ENCODE measurements around the gene TMEM51. TPM values are rescaled to one million over a fixed set of nuclear protein-coding genes. Genes with fewer than 3 reads are reported as not detected.

TMEM51 gene
- total RNA-seq, 2 donors from 2014 or later: 12.1 TPM

DNA sequence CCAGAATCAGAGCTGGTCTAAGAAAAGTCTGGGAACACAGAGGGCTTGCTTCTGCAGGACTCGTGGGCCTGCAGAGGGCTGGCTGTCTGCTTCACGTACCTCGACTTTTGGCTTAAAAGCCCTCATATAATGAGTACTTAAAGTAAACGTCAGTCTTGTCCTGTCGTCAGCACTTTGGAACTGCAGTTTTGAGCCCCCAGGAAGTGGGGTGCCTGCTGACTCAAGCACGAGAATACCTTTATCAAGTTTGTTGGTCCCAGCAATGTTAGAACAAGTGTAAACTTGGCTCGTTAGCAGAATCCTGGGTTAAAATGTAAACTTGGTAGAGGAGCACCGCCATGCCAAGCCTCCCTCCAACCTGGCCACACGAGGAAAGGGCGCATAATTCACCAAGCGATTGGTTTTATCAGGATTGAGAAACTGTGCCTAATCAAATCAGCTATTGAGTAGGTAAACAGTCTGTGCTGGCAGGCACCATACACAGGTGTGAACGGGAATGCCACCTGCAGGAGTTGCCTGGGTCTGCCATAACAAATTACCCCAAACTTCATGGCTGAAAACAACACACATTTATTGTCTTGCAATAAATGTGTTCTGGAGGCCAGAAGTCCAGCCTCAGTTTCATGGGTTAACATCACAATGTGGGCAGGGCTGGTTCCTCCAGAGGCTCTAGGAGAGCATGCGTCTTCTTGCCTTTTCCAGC is 48.5 kb downstream of the TMEM51 start:
- no peak overlapping the region for H3K27ac ChIP-seq (ENCODE audit: low read depth, low read length)
- H3K27me3 Mint-ChIP-seq (ENCODE audit: insufficient read depth): no peaks in the 10 kb centered on the region

DNA sequence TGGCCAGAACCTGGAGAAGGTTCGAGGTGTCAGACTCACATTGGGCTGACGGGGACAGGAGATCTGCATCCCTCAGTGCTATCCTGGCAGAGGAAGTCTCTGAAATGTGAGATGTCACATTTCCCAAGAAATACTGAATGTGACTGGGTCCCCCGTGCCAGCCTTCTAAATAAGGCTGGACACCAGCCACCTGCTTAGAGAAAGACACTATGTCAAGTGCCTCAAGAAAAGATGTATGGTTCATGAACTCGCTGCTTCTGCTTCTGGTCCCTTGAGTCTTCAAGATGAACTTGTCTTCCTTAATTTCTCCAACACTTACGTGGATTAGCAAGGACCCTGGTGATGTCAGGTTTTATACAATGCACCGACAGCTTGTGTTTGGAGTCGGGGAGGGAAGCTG is 51.4 kb downstream of the TMEM51 start:
- H3K27me3 ChIP-seq (ENCODE audit: control insufficient read depth, insufficient read depth, low read length, poor library complexity, severe bottlenecking): no peaks in the 10 kb centered on the region
- Mint-ChIP-seq H3K36me3 (ENCODE audit: low read depth) (peaks cover 2% of the 10 kb centered on the region), H3K4me3 (no peak overlapping the region), H3K27ac (no peak overlapping the region), H3K27me3 (ENCODE audit: insufficient read depth) (no peaks in the 10 kb centered on the region), H3K4me1 (peaks cover 40% of the 10 kb centered on the region), H3K9me3 (no peaks in the 10 kb centered on the region)
- H3K9ac ChIP-seq (ENCODE audit: extremely low read depth, low read length, poor library complexity, severe bottlenecking): no peak overlapping the region
- H3K27ac ChIP-seq (ENCODE audit: low read depth, low read length): no peak overlapping the region
- no peaks in the 10 kb centered on the region for H3K9me3 ChIP-seq (ENCODE audit: control insufficient read depth, low read length)
- WGBS, 2 experiments (ENCODE audit: insufficient coverage in 1 of 2, insufficient read length in 1 of 2): 96 to 100% methylated on average over 5 to 7 of the region's 7 CpGs
- no peak overlapping the region for H3K4me3 ChIP-seq (ENCODE audit: low read length)
- TF ChIP-seq, protein P1, sequence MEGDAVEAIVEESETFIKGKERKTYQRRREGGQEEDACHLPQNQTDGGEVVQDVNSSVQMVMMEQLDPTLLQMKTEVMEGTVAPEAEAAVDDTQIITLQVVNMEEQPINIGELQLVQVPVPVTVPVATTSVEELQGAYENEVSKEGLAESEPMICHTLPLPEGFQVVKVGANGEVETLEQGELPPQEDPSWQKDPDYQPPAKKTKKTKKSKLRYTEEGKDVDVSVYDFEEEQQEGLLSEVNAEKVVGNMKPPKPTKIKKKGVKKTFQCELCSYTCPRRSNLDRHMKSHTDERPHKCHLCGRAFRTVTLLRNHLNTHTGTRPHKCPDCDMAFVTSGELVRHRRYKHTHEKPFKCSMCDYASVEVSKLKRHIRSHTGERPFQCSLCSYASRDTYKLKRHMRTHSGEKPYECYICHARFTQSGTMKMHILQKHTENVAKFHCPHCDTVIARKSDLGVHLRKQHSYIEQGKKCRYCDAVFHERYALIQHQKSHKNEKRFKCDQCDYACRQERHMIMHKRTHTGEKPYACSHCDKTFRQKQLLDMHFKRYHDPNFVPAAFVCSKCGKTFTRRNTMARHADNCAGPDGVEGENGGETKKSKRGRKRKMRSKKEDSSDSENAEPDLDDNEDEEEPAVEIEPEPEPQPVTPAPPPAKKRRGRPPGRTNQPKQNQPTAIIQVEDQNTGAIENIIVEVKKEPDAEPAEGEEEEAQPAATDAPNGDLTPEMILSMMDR (conservative IDR thresholded peaks at IDR 0.05): no peak
- no peak for DNase-seq
- H3K36me3 ChIP-seq (ENCODE audit: control insufficient read depth, insufficient read depth, low read length): no peaks in the 10 kb centered on the region
- H3K4me1 ChIP-seq (ENCODE audit: control insufficient read depth, insufficient read depth, low read length): peaks cover 23% of the 10 kb centered on the region

More for the DNA sequence above, 48.5 kb downstream of the TMEM51 start:
- no peak overlapping the region for H3K27ac Mint-ChIP-seq
- TF ChIP-seq, protein P1 (conservative IDR thresholded peaks at IDR 0.05): no peak
- H3K9me3 ChIP-seq (ENCODE audit: control insufficient read depth, low read length): no peaks in the 10 kb centered on the region
- peaks cover 47% of the 10 kb centered on the region for H3K4me1 Mint-ChIP-seq
- no peak overlapping the region for H3K9ac ChIP-seq (ENCODE audit: extremely low read depth, low read length, poor library complexity, severe bottlenecking)
- DNase-seq: no peak
- no peaks in the 10 kb centered on the region for H3K9me3 Mint-ChIP-seq
- no peaks in the 10 kb centered on the region for H3K27me3 ChIP-seq (ENCODE audit: control insufficient read depth, insufficient read depth, low read length, poor library complexity, severe bottlenecking)
- peaks cover 4% of the 10 kb centered on the region for H3K36me3 Mint-ChIP-seq (ENCODE audit: low read depth)
- WGBS, 2 experiments (ENCODE audit: insufficient coverage in 1 of 2, insufficient read length in 1 of 2): 85 to 87% methylated on average over 13 of the region's 13 CpGs
- no peak overlapping the region for H3K4me3 Mint-ChIP-seq
- H3K4me1 ChIP-seq (ENCODE audit: control insufficient read depth, insufficient read depth, low read length): peaks cover 23% of the 10 kb centered on the region
- H3K36me3 ChIP-seq (ENCODE audit: control insufficient read depth, insufficient read depth, low read length): no peaks in the 10 kb centered on the region
- no peak overlapping the region for H3K4me3 ChIP-seq (ENCODE audit: low read length)

- TF ChIP-seq, protein P1 (conservative IDR thresholded peaks at IDR 0.05): no peak
- DNase-seq: no peak
- Histone ChIP-seq H3K4me1 (ENCODE audit: control insufficient read depth, insufficient read depth, low read length) (peaks cover 23% of the 10 kb centered on the region), H3K36me3 (ENCODE audit: control insufficient read depth, insufficient read depth, low read length) (no peaks in the 10 kb centered on the region), H3K9me3 (ENCODE audit: control insufficient read depth, low read length) (no peaks in the 10 kb centered on the region), H3K27me3 (ENCODE audit: control insufficient read depth, insufficient read depth, low read length, poor library complexity, severe bottlenecking) (no peaks in the 10 kb centered on the region), H3K4me3 (ENCODE audit: low read length) (no peak overlapping the region), H3K9ac (ENCODE audit: extremely low read depth, low read length, poor library complexity, severe bottlenecking) (no peak overlapping the region), H3K27ac (ENCODE audit: low read depth, low read length) (no peak overlapping the region)
- Mint-ChIP-seq H3K9me3 (no peaks in the 10 kb centered on the region), H3K36me3 (ENCODE audit: low read depth) (peaks cover 2% of the 10 kb centered on the region), H3K27me3 (ENCODE audit: insufficient read depth) (no peaks in the 10 kb centered on the region), H3K4me3 (no peak overlapping the region), H3K27ac (no peak overlapping the region), H3K4me1 (peaks cover 32% of the 10 kb centered on the region)
- 90 to 92% methylated on average over 12 of the region's 12 CpGs for WGBS, 2 experiments (ENCODE audit: insufficient coverage in 1 of 2, insufficient read length in 1 of 2)
Observed at GRCh38 chr1:15205586-15206346, 52.2 kb downstream of the TMEM51 start.
